DOHH2 (cell line): ENCODE measurements around the gene BCORL1.

Experiments
- H3F3A ChIP-seq: fragments of 200-600 bp; sonication (generic), shearing (Covaris generic); 2 replicates; pipeline ENCODE4 v1.6.0; 2016; ENCODE audit warnings: antibody characterized with exemption, mild to moderate bottlenecking; ENCODE audit not compliant: control insufficient read depth, insufficient read depth
- H3K27ac ChIP-seq: fragments of 200-600 bp; sonication (generic); 2 replicates; pipeline ENCODE4 v1.5.1; 2014; ENCODE audit warnings: low read depth, mild to moderate bottlenecking, low read length, moderate library complexity
- H3K27me3 ChIP-seq: fragments of 200-600 bp; sonication (generic); 2 replicates; pipeline ENCODE4 v1.6.1; 2014; ENCODE audit warnings: mild to moderate bottlenecking, low read length, mixed read lengths; ENCODE audit not compliant: control insufficient read depth
- H3K36me3 ChIP-seq: fragments of 200-600 bp; sonication (generic); 2 replicates; pipeline ENCODE4 v1.6.1; 2014; ENCODE audit warnings: mild to moderate bottlenecking, low read length, moderate library complexity, mixed read lengths; ENCODE audit not compliant: control insufficient read depth
- H3K4me1 ChIP-seq: fragments of 200-600 bp; sonication (generic); 2 replicates; pipeline ENCODE4 v1.6.1; 2014; ENCODE audit warnings: mild to moderate bottlenecking, low read length, mixed read lengths; ENCODE audit not compliant: control insufficient read depth
- H3K4me2 ChIP-seq: fragments of 200-600 bp; sonication (generic); 2 replicates; pipeline ENCODE4 v1.6.0; 2014; ENCODE audit warnings: mild to moderate bottlenecking, low read length, moderate library complexity
- H3K4me3 ChIP-seq: fragments of 200-600 bp; sonication (generic); 2 replicates; pipeline ENCODE4 v1.5.1; 2014; ENCODE audit warnings: mild to moderate bottlenecking, low read length, mixed read lengths
- H3K79me2 ChIP-seq: fragments of 200-600 bp; sonication (generic); 2 replicates; pipeline ENCODE4 v1.6.1; 2014; ENCODE audit warnings: mild to moderate bottlenecking, low read length, mixed read lengths; ENCODE audit not compliant: control insufficient read depth
- H3K9me2 ChIP-seq: fragments of 200-600 bp; sonication (generic); replicated peaks from 2 replicates; pipeline ENCODE4 v1.6.1; 2014; ENCODE audit warnings: mild to moderate bottlenecking, low read length, mixed read lengths; ENCODE audit not compliant: control insufficient read depth
- H3K9me3 ChIP-seq: fragments of 200-600 bp; sonication (generic); 2 replicates; pipeline ENCODE4 v1.6.1; 2014; ENCODE audit warnings: antibody characterized with exemption, low read length, mixed read lengths; ENCODE audit not compliant: control insufficient read depth, insufficient read depth
- H4K20me1 ChIP-seq: fragments of 200-600 bp; sonication (generic); 2 replicates; pipeline ENCODE4 v1.6.0; 2014; ENCODE audit warnings: low read depth, mild to moderate bottlenecking, antibody characterized with exemption, low read length, moderate library complexity; ENCODE audit not compliant: control insufficient read depth, insufficient read depth
- CTCF ChIP-seq: fragments of 200-600 bp; sonication (generic); IDR thresholded peaks from one replicate; pipeline ENCODE4 v1.5.1; 2014; ENCODE audit warnings: antibody characterized with exemption, mild to moderate bottlenecking, low read depth, low read length; ENCODE audit not compliant: poor library complexity, severe bottlenecking
- EZH2phosphoT487 ChIP-seq: fragments of 200-600 bp; sonication (generic); IDR thresholded peaks from 2 replicates; pipeline ENCODE4 v1.6.1; 2017; ENCODE audit warnings: borderline replicate concordance, mild to moderate bottlenecking, antibody characterized with exemption, low read length, moderate library complexity, mixed read lengths

The BCORL1 gene

GRCh38 chrX:129934461-129934860 is 48.0 kb upstream of the BCORL1 start:
- Histone ChIP-seq H3K27me3 (peaks cover 12% of the 10 kb centered on the region), H3K36me3 (peaks cover 3% of the 10 kb centered on the region), H3K27ac (no peak overlapping the region), H4K20me1 (no peaks in the 10 kb centered on the region), H3F3A (peaks cover 18% of the 10 kb centered on the region), H3K4me2 (no peak overlapping the region), H3K4me1 (peaks cover 8% of the 10 kb centered on the region), H3K4me3 (no peak overlapping the region), H3K9me2 (no peaks in the 10 kb centered on the region), H3K9me3 (no peaks in the 10 kb centered on the region), H3K79me2 (no peaks in the 10 kb centered on the region)
- TF ChIP-seq CTCF = no peak
- no peak for TF ChIP-seq EZH2phosphoT487

- H3K4me2 ChIP-seq = no peak overlapping the region
- H3K36me3 ChIP-seq = no peaks in the 10 kb centered on the region; the same call in 1 of the 2 replicates
- peaks cover 12% of the 10 kb centered on the region for H3K27me3 ChIP-seq
- H3K79me2 ChIP-seq = no peaks in the 10 kb centered on the region
- H3K9me2 ChIP-seq = no peaks in the 10 kb centered on the region
- H3K4me3 ChIP-seq = no peak overlapping the region
- H3K9me3 ChIP-seq = no peaks in the 10 kb centered on the region
- no peak for TF ChIP-seq EZH2phosphoT487
- H3F3A ChIP-seq = peaks cover 13% of the 10 kb centered on the region
- H3K27ac ChIP-seq = no peak overlapping the region
- H4K20me1 ChIP-seq = no peaks in the 10 kb centered on the region
- H3K4me1 ChIP-seq = peaks cover 8% of the 10 kb centered on the region
Observed at GRCh38 chrX:129934952-129935351, 47.5 kb upstream of the BCORL1 start.

- peaks cover 12% of the 10 kb centered on the region for H3K27me3 ChIP-seq
- H3K4me3 ChIP-seq = no peak overlapping the region
Observed at GRCh38 chrX:129938081-129938480, 44.4 kb upstream of the BCORL1 start.

GRCh38 chrX:129939986-129940385 is 42.4 kb upstream of the BCORL1 start:
- peaks cover 4% of the 10 kb centered on the region; the same call in 1 of the 2 replicates for H3K27me3 ChIP-seq

More at GRCh38 chrX:129938081-129938480, 44.4 kb upstream of the BCORL1 start:
- H3K4me1 ChIP-seq = no peaks in the 10 kb centered on the region; the same call in 1 of the 2 replicates
- no peak overlapping the region for H3K4me2 ChIP-seq
- no peaks in the 10 kb centered on the region for H3K9me3 ChIP-seq
- no peak overlapping the region for H3K27ac ChIP-seq
- TF ChIP-seq CTCF (no peak), EZH2phosphoT487 (no peak)
- no peaks in the 10 kb centered on the region for H3K36me3 ChIP-seq
- H3K79me2 ChIP-seq = no peaks in the 10 kb centered on the region
- H3F3A ChIP-seq = no peaks in the 10 kb centered on the region
- no peaks in the 10 kb centered on the region for H4K20me1 ChIP-seq
- no peaks in the 10 kb centered on the region for H3K9me2 ChIP-seq

More at GRCh38 chrX:129939986-129940385, 42.4 kb upstream of the BCORL1 start:
- Histone ChIP-seq H4K20me1 (no peaks in the 10 kb centered on the region), H3K79me2 (no peaks in the 10 kb centered on the region), H3K4me1 (no peaks in the 10 kb centered on the region), H3K36me3 (no peaks in the 10 kb centered on the region), H3K4me3 (no peak overlapping the region), H3F3A (no peaks in the 10 kb centered on the region), H3K9me3 (no peaks in the 10 kb centered on the region), H3K27ac (no peak overlapping the region), H3K4me2 (no peak overlapping the region), H3K9me2 (no peaks in the 10 kb centered on the region)
- TF ChIP-seq EZH2phosphoT487 (no peak), CTCF (no peak)
